Caco-2 (cell line): ENCODE results near the gene SLC17A9. TPM values are rescaled to one million over a fixed set of nuclear protein-coding genes. Genes with fewer than 3 reads are reported as not detected.

Experiments used
- BruUV-seq: library from RNA; stranded (reverse); fragments of 400-500 nt; replicated peaks from 2 replicates; lab custom pipeline; 2021; lab: Mats Ljungman, UMichigan
- CTCF ChIA-PET: fragments of 300-600 bp; sonication (Branson Sonifier 250); formaldehyde crosslinking; loops from one replicate; lab custom pipeline; 2022; ENCODE audit warnings: antibody characterized with exemption; lab: Charles Lee
- POLR2A ChIA-PET: fragments of 300-600 bp; sonication (Branson Sonifier 250); formaldehyde crosslinking; loops from one replicate; lab custom pipeline; 2022; ENCODE audit warnings: antibody characterized with exemption; lab: Charles Lee
- DNase-seq, 2 experiments: peaks; one replicate each; pipeline versions ENCODE4 v3.0.0 to v3.0.0-alpha.2; 2020 to 2022
- H3K27me3 ChIP-seq: replicated peaks from 2 replicates; pipeline ENCODE4 v1.6.0; 2011; ENCODE audit warnings: low read length; ENCODE audit not compliant: control insufficient read depth, insufficient read depth
- H3K36me3 ChIP-seq: 2 replicates; pipeline ENCODE4 v1.5.1; 2011; ENCODE audit warnings: low read length; ENCODE audit not compliant: control insufficient read depth, insufficient read depth
- H3K4me1 ChIP-seq: fragments of 250-450 bp; sonication (Bioruptor Pico); 2 replicates; pipeline ENCODE4 v1.5.1; 2020; ENCODE audit warnings: mild to moderate bottlenecking
- H3K4me3 ChIP-seq: 2 replicates; pipeline ENCODE4 v1.5.1; 2011; ENCODE audit warnings: low read depth, mild to moderate bottlenecking, control low read depth, low read length
- H3K9me3 ChIP-seq: fragments of 250-450 bp; sonication (Bioruptor Pico); 2 replicates; pipeline ENCODE4 v1.5.1; 2020; ENCODE audit warnings: mild to moderate bottlenecking, moderate library complexity
- H3K27ac Mint-ChIP-seq: one replicate; pipeline ENCODE4 v1.8.0; 2022; ENCODE audit warnings: mixed read lengths; ENCODE audit not compliant: unreplicated experiment
- H3K27me3 Mint-ChIP-seq: one replicate; pipeline ENCODE4 v1.8.0; 2022; ENCODE audit warnings: mixed read lengths; ENCODE audit not compliant: insufficient read depth, unreplicated experiment
- H3K36me3 Mint-ChIP-seq: one replicate; pipeline ENCODE4 v1.8.0; 2022; ENCODE audit warnings: mild to moderate bottlenecking, mixed read lengths; ENCODE audit not compliant: insufficient read depth, unreplicated experiment
- H3K4me1 Mint-ChIP-seq: one replicate; pipeline ENCODE4 v1.8.0; 2022; ENCODE audit warnings: low read depth, mixed read lengths; ENCODE audit not compliant: unreplicated experiment
- H3K4me3 Mint-ChIP-seq: one replicate; pipeline ENCODE4 v1.8.0; 2022; ENCODE audit warnings: mild to moderate bottlenecking, moderate library complexity, mixed read lengths; ENCODE audit not compliant: unreplicated experiment
- H3K9me3 Mint-ChIP-seq: one replicate; pipeline ENCODE4 v1.8.0; 2022; ENCODE audit warnings: mixed read lengths; ENCODE audit not compliant: unreplicated experiment
- CTCF ChIP-seq, 2 experiments: fragments of 200-600 bp in 1 of 2; IDR thresholded peaks; 1 replicate in 1 of 2; 2 replicates in 1 of 2; pipeline versions ENCODE4 v1.5.1 to v1.8.0; 2011 to 2022; ENCODE audit warnings: antibody characterized with exemption in 1 of 2, control low read depth in 1 of 2, inconsistent platforms in 1 of 2, low read depth in 1 of 2, low read length in 1 of 2, mild to moderate bottlenecking in 1 of 2, moderate library complexity in 1 of 2; ENCODE audit not compliant: insufficient read depth in 1 of 2, severe bottlenecking in 1 of 2, unreplicated experiment in 1 of 2
- intact Hi-C: fragments of 100-400 bp; cut with micrococcal nuclease; formaldehyde crosslinking; loops from one replicate; pipeline ENCODE4 v1.10.0; 2022; ENCODE audit not compliant: unreplicated experiment
- total RNA-seq: library from RNA; stranded (reverse); gene quantifications from 2 replicates; pipeline ENCODE4 v1.2.3, GENCODE V29; 2022

Gene SLC17A9
- total RNA-seq, 1 experiment from 2014 or later = 64.7 TPM

DNA sequence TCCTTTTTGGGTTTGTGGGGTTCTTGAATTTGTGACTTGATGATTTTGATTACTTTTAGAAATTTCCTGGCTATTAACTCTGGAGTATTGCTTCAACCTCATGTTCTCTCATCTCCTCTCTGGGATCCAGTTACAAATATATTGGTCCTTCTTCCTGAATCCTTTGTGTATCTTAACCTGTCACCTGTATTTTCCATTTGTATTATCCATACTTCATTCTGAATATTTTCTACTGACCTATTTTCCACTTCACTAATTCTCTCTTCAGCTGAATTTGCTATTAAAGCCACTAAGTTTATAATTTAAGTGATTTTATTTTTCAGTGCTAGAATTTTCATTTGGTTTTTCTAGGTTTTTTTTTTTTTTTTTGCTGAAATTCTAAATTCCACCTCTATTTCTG lies 60.7 kb downstream of the SLC17A9 start:
- no peak for DNase-seq
- Histone ChIP-seq H3K4me3 (no peak overlapping the region), H3K36me3 (no peaks in the 10 kb centered on the region; the same call in 1 of the 2 replicates), H3K9me3 (peaks cover 10% of the 10 kb centered on the region), H3K4me1 (peaks cover 57% of the 10 kb centered on the region), H3K27me3 (no peaks in the 10 kb centered on the region)
- CTCF ChIA-PET = interaction anchor here (1.8 kb wide), 1 partner anchor 41 kb away, joined by 14 read pairs; no protein-coding TSS in a partner anchor
- peak overlapping the region; percentile 81 for H3K27ac Mint-ChIP-seq
- no peak for TF ChIP-seq CTCF (IDR thresholded peaks at IDR 0.05; ENCODE audit: insufficient read depth in 1 of 2, low read depth in 1 of 2, low read length in 1 of 2, severe bottlenecking in 1 of 2, unreplicated experiment in 1 of 2)
- no peak overlapping the region for H3K4me3 Mint-ChIP-seq
- no peaks in the 10 kb centered on the region for H3K27me3 Mint-ChIP-seq
- H3K9me3 Mint-ChIP-seq = peaks cover 14% of the 10 kb centered on the region
- BruUV-seq = no TSS peak
- POLR2A ChIA-PET = no interaction called here
- peaks cover 5% of the 10 kb centered on the region for H3K36me3 Mint-ChIP-seq
- intact Hi-C loops = no loop called here
- peaks cover 43% of the 10 kb centered on the region for H3K4me1 Mint-ChIP-seq

GRCh38 chr20:63014287-63014686 lies 61.8 kb downstream of the SLC17A9 start:
- intact Hi-C loops = loop anchor here (2.0 kb wide), 1 partner anchor 59 kb away; no protein-coding TSS in a partner anchor
- H3K4me3 ChIP-seq = peak overlapping the region; percentile 36
- H3K9me3 ChIP-seq = peaks cover 10% of the 10 kb centered on the region
- no peaks in the 10 kb centered on the region; the same call in 1 of the 2 replicates for H3K36me3 ChIP-seq
- peaks cover 7% of the 10 kb centered on the region for H3K36me3 Mint-ChIP-seq
- H3K27me3 Mint-ChIP-seq = no peaks in the 10 kb centered on the region
- H3K4me3 Mint-ChIP-seq = peak overlapping the region; percentile 81
- BruUV-seq = no TSS peak
- ChIA-PET POLR2A (interaction anchor here (0.5 to 1.0 kb wide), 3 partner anchors 42 to 175 kb away, joined by 4 to 8 read pairs (median 4); no protein-coding TSS in a partner anchor), CTCF (interaction anchor here (0.7 to 2.9 kb wide), 12 partner anchors 9 to 201 kb away, joined by 3 to 37 read pairs (median 4); no protein-coding TSS in a partner anchor)
- H3K4me1 ChIP-seq = peaks cover 57% of the 10 kb centered on the region
- H3K27ac Mint-ChIP-seq = peak overlapping the region; percentile 81
- peaks cover 42% of the 10 kb centered on the region for H3K4me1 Mint-ChIP-seq
- no peaks in the 10 kb centered on the region for H3K27me3 ChIP-seq
- peaks cover 14% of the 10 kb centered on the region for H3K9me3 Mint-ChIP-seq
- no peak for DNase-seq
- TF ChIP-seq CTCF (IDR thresholded peaks at IDR 0.05; ENCODE audit: insufficient read depth in 1 of 2, low read depth in 1 of 2, low read length in 1 of 2, severe bottlenecking in 1 of 2, unreplicated experiment in 1 of 2) = no peak

GRCh38 chr20:63014710-63015109 lies 62.2 kb downstream of the SLC17A9 start:
- ChIA-PET POLR2A (interaction anchor here (0.5 to 1.0 kb wide), 4 partner anchors 42 to 175 kb away, joined by 3 to 8 read pairs (median 4); partner anchors contain the start of gene GID8), CTCF (interaction anchor here (0.7 to 2.9 kb wide), 12 partner anchors 10 to 200 kb away, joined by 3 to 37 read pairs (median 4); no protein-coding TSS in a partner anchor)
- Mint-ChIP-seq H3K9me3 (peaks cover 14% of the 10 kb centered on the region), H3K27me3 (no peaks in the 10 kb centered on the region), H3K27ac (peak overlapping the region; percentile 81), H3K4me1 (peaks cover 46% of the 10 kb centered on the region), H3K36me3 (peaks cover 11% of the 10 kb centered on the region), H3K4me3 (peak overlapping the region; percentile 81)
- no peaks in the 10 kb centered on the region for H3K27me3 ChIP-seq
- no peaks in the 10 kb centered on the region; the same call in 1 of the 2 replicates for H3K36me3 ChIP-seq
- no peak for TF ChIP-seq CTCF (IDR thresholded peaks at IDR 0.05; ENCODE audit: insufficient read depth in 1 of 2, low read depth in 1 of 2, low read length in 1 of 2, severe bottlenecking in 1 of 2, unreplicated experiment in 1 of 2)
- peaks cover 55% of the 10 kb centered on the region for H3K4me1 ChIP-seq
- DNase-seq = peak; percentile 96 to 97
- BruUV-seq = no TSS peak
- intact Hi-C loops = loop anchor here (2.0 kb wide), 1 partner anchor 60 kb away; no protein-coding TSS in a partner anchor
- peak overlapping the region; percentile 36 for H3K4me3 ChIP-seq
- peaks cover 10% of the 10 kb centered on the region for H3K9me3 ChIP-seq
